GM23248 (cell line): ENCODE measurements around the gene UFD1. TPM values are rescaled to one million over a fixed set of nuclear protein-coding genes. Genes with fewer than 3 reads are reported as not detected.

Experiments
- DNase-seq: peaks from one replicate; pipeline ENCODE4 v3.0.0-alpha.2; 2015
- H2AFZ ChIP-seq: fragments of 200-600 bp; sonication (generic); 2 replicates; pipeline ENCODE4 v1.6.1; 2016; ENCODE audit warnings: antibody characterized with exemption
- H3F3A ChIP-seq: fragments of 200-600 bp; sonication (generic); 2 replicates; pipeline ENCODE4 v1.6.1; 2016; ENCODE audit warnings: mild to moderate bottlenecking, antibody characterized with exemption, mixed run types; ENCODE audit not compliant: insufficient read depth
- H3K27ac ChIP-seq: fragments of 200-600 bp; sonication (generic); 2 replicates; pipeline ENCODE4 v1.5.1; 2016; ENCODE audit warnings: mild to moderate bottlenecking
- H3K27me3 ChIP-seq: fragments of 200-600 bp; sonication (generic); replicated peaks from 2 replicates; pipeline ENCODE4 v1.6.1; 2016; ENCODE audit warnings: mild to moderate bottlenecking; ENCODE audit not compliant: insufficient read depth
- H3K36me3 ChIP-seq: fragments of 200-600 bp; sonication (generic); 2 replicates; pipeline ENCODE4 v1.6.1; 2016; ENCODE audit warnings: low read depth, mild to moderate bottlenecking
- H3K4me1 ChIP-seq: fragments of 200-600 bp; sonication (generic); 2 replicates; pipeline ENCODE4 v1.6.1; 2016; ENCODE audit warnings: mild to moderate bottlenecking; ENCODE audit not compliant: insufficient read depth
- H3K4me2 ChIP-seq: fragments of 200-600 bp; sonication (generic); one replicate; pipeline ENCODE4 v1.6.1; 2016; ENCODE audit warnings: mild to moderate bottlenecking; ENCODE audit not compliant: unreplicated experiment
- H3K4me3 ChIP-seq: fragments of 200-600 bp; sonication (generic); 2 replicates; pipeline ENCODE4 v1.5.1; 2016; ENCODE audit warnings: mild to moderate bottlenecking
- H3K79me2 ChIP-seq: fragments of 200-600 bp; sonication (generic); 2 replicates; pipeline ENCODE4 v1.6.1; 2016; ENCODE audit warnings: mild to moderate bottlenecking; ENCODE audit not compliant: insufficient read depth
- H3K9ac ChIP-seq: fragments of 200-600 bp; sonication (generic); 2 replicates; pipeline ENCODE4 v1.6.1; 2016; ENCODE audit warnings: mild to moderate bottlenecking
- H3K9me2 ChIP-seq: fragments of 200-600 bp; sonication (generic); 2 replicates; pipeline ENCODE4 v1.6.1; 2016; ENCODE audit warnings: mixed run types, mild to moderate bottlenecking, moderate library complexity; ENCODE audit not compliant: insufficient read depth
- H3K9me3 ChIP-seq: fragments of 200-600 bp; sonication (generic); one replicate; pipeline ENCODE4 v1.6.1; 2017; ENCODE audit warnings: low read depth
- H4K20me1 ChIP-seq: fragments of 200-600 bp; sonication (generic); 2 replicates; pipeline ENCODE4 v1.6.0; 2016; ENCODE audit not compliant: insufficient read depth
- EZH2 ChIP-seq: fragments of 200-600 bp; sonication (generic); IDR thresholded peaks from 2 replicates; pipeline ENCODE4 v1.6.1; 2018; ENCODE audit warnings: antibody characterized with exemption, mild to moderate bottlenecking; ENCODE audit not compliant: insufficient read depth, poor library complexity, severe bottlenecking
- EZH2phosphoT487 ChIP-seq: fragments of 200-600 bp; sonication (generic); IDR thresholded peaks from 2 replicates; pipeline ENCODE4 v1.6.1; 2018; ENCODE audit warnings: antibody characterized with exemption, moderate library complexity, mild to moderate bottlenecking, low read depth; ENCODE audit not compliant: insufficient read depth
- WGBS, 2 experiments: methylation state at CpG; one replicate each; pipeline ENCODE4 v1.1.6; 2015 to 2017; ENCODE audit warnings: low lambda C conversion rate in 2 of 2, low coverage in 1 of 2; ENCODE audit errors: missing lambda C conversion rate in 2 of 2; 5-methylcytosine and 5-hydroxymethylcytosine counted together
- in situ Hi-C: fragments of 300-500 bp; cut with MboI; formaldehyde crosslinking; loops from 2 replicates; pipeline ENCODE4 v1.15.0; 2020
- polyA plus RNA-seq: library from polyadenylated mRNA; unstranded; fragments of >200 nt; fragmentation: Nextera tagmentation; extraction: Ambion mirVana; gene quantifications from 2 replicates; pipeline ENCODE4 v1.2.1, GENCODE V29; 2016
- total RNA-seq: library from RNA; depleted of rRNA; stranded (reverse); fragments of >200 nt; shearing (Covaris generic); gene quantifications from 2 replicates; pipeline ENCODE4 v1.2.3, GENCODE V29; 2014

Gene UFD1
- total and polyA plus RNA-seq, 2 experiments from 2014 or later, result 55.2 to 117 TPM

GRCh38 chr22:19478045-19478900 is 720 bp downstream of the UFD1 start:
- no peaks in the 10 kb centered on the region for H3K9me2 ChIP-seq
- peak; percentile 19 for DNase-seq
- H3K4me3 ChIP-seq, result peak overlapping the region; percentile 83
- peaks cover 10% of the 10 kb centered on the region; the same call in 1 of the 2 replicates for H3F3A ChIP-seq
- H3K9ac ChIP-seq, result peak overlapping the region; percentile 93
- peaks cover 15% of the 10 kb centered on the region for H3K4me1 ChIP-seq
- in situ Hi-C loops, result no loop called here
- TF ChIP-seq EZH2 (no peak), EZH2phosphoT487 (no peak)
- H3K4me2 ChIP-seq, result peak overlapping the region; percentile 99
- peak overlapping the region; percentile 90 for H2AFZ ChIP-seq
- H3K36me3 ChIP-seq, result peaks cover 10% of the 10 kb centered on the region; the same call in 1 of the 2 replicates
- peaks cover 68% of the 10 kb centered on the region for H3K79me2 ChIP-seq
- H3K9me3 ChIP-seq, result no peaks in the 10 kb centered on the region
- no peaks in the 10 kb centered on the region for H3K27me3 ChIP-seq
- peak overlapping the region; percentile 96 for H3K27ac ChIP-seq
- peaks cover 4% of the 10 kb centered on the region; the same call in 1 of the 2 replicates for H4K20me1 ChIP-seq
- WGBS, 2 experiments, result 1% methylated on average over 24 to 30 of the region's 31 CpGs

GRCh38 chr22:19477321-19478044 is 1.5 kb downstream of the UFD1 start:
- H3K27ac ChIP-seq, result peak overlapping the region; percentile 96
- no peaks in the 10 kb centered on the region for H3K9me2 ChIP-seq
- peak overlapping the region; percentile 99 for H3K4me2 ChIP-seq
- DNase-seq, result peak; percentile 68
- peaks cover 76% of the 10 kb centered on the region for H3K79me2 ChIP-seq
- H3K4me3 ChIP-seq, result peak overlapping the region; percentile 83
- H2AFZ ChIP-seq, result no peak overlapping the region
- H3K36me3 ChIP-seq, result peaks cover 10% of the 10 kb centered on the region; the same call in 1 of the 2 replicates
- in situ Hi-C loops, result no loop called here
- H3K9ac ChIP-seq, result peak overlapping the region; percentile 93
- peaks cover 8% of the 10 kb centered on the region; the same call in 1 of the 2 replicates for H3F3A ChIP-seq
- peaks cover 11% of the 10 kb centered on the region; the same call in 1 of the 2 replicates for H3K4me1 ChIP-seq
- 20 to 22% methylated on average over 5 of the region's 5 CpGs for WGBS, 2 experiments
- no peaks in the 10 kb centered on the region for H3K9me3 ChIP-seq
- peaks cover 4% of the 10 kb centered on the region; the same call in 1 of the 2 replicates for H4K20me1 ChIP-seq
- TF ChIP-seq EZH2 (no peak), EZH2phosphoT487 (no peak)
- no peaks in the 10 kb centered on the region for H3K27me3 ChIP-seq

GRCh38 chr22:19476023-19476422 is 3.0 kb downstream of the UFD1 start:
- H3K4me3 ChIP-seq, result no peak overlapping the region
- H3K4me2 ChIP-seq, result no peak overlapping the region
- no peaks in the 10 kb centered on the region for H3K9me3 ChIP-seq
- H4K20me1 ChIP-seq, result peaks cover 4% of the 10 kb centered on the region; the same call in 1 of the 2 replicates
- no peak overlapping the region for H2AFZ ChIP-seq
- H3F3A ChIP-seq, result peaks cover 8% of the 10 kb centered on the region; the same call in 1 of the 2 replicates
- no peak for DNase-seq
- no peaks in the 10 kb centered on the region for H3K9me2 ChIP-seq
- peaks cover 84% of the 10 kb centered on the region for H3K79me2 ChIP-seq
- peaks cover 11% of the 10 kb centered on the region; the same call in 1 of the 2 replicates for H3K4me1 ChIP-seq
- H3K27ac ChIP-seq, result no peak overlapping the region
- in situ Hi-C loops, result no loop called here
- H3K9ac ChIP-seq, result no peak overlapping the region
- no peaks in the 10 kb centered on the region for H3K27me3 ChIP-seq
- 46 to 48% methylated on average over 3 of the region's 3 CpGs for WGBS, 2 experiments
- TF ChIP-seq EZH2phosphoT487 (no peak), EZH2 (no peak)
- H3K36me3 ChIP-seq, result peaks cover 18% of the 10 kb centered on the region; the same call in 1 of the 2 replicates

GRCh38 chr22:19473578-19473977 is 5.4 kb downstream of the UFD1 start:
- Histone ChIP-seq H3K9ac (no peak overlapping the region), H2AFZ (no peak overlapping the region), H4K20me1 (peaks cover 4% of the 10 kb centered on the region; the same call in 1 of the 2 replicates), H3K4me3 (no peak overlapping the region), H3K4me1 (peaks cover 11% of the 10 kb centered on the region; the same call in 1 of the 2 replicates), H3K27ac (no peak overlapping the region), H3K79me2 (peaks cover 70% of the 10 kb centered on the region), H3K9me2 (no peaks in the 10 kb centered on the region), H3K9me3 (no peaks in the 10 kb centered on the region), H3K36me3 (peaks cover 31% of the 10 kb centered on the region; the same call in 1 of the 2 replicates), H3K4me2 (no peak overlapping the region), H3K27me3 (no peaks in the 10 kb centered on the region), H3F3A (peaks cover 8% of the 10 kb centered on the region; the same call in 1 of the 2 replicates)
- 67 to 75% methylated on average over 3 of the region's 3 CpGs for WGBS, 2 experiments
- TF ChIP-seq EZH2 (no peak), EZH2phosphoT487 (no peak)
- peak; percentile 22 for DNase-seq
- in situ Hi-C loops, result no loop called here
